Measurements from ENCODE around the gene PNPLA3. TPM values are rescaled to one million over a fixed set of nuclear protein-coding genes. Genes with fewer than 3 reads are reported as not detected.

Gene PNPLA3
- total RNA-seq, 1 donor from 2014 or later = 18.3 TPM

DNA sequence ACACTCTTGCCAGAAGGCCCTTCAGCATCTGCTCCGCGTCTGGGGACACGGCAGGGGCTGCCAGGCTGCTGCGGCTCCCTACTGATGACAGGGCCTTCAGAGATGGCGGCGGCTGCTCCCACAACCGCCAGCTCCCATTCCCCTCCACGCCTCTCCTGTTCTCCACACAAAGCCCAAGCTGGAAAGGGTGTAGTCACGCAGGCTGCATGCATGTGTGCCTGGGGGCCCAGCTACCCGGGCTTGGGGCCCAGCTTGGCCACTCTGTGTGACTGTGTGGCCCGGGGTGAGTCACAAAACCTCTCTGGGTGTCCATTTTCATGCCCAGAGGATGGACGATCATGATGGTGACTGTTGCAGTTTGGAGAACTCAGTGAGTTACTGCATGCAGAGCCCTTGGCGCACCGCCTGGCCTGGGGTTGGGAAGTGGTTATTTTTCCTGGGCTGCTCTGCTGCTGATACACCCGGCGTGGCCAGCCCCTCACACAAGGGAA lies 68.8 kb downstream of the PNPLA3 start:
- TF ChIP-seq, protein P1, sequence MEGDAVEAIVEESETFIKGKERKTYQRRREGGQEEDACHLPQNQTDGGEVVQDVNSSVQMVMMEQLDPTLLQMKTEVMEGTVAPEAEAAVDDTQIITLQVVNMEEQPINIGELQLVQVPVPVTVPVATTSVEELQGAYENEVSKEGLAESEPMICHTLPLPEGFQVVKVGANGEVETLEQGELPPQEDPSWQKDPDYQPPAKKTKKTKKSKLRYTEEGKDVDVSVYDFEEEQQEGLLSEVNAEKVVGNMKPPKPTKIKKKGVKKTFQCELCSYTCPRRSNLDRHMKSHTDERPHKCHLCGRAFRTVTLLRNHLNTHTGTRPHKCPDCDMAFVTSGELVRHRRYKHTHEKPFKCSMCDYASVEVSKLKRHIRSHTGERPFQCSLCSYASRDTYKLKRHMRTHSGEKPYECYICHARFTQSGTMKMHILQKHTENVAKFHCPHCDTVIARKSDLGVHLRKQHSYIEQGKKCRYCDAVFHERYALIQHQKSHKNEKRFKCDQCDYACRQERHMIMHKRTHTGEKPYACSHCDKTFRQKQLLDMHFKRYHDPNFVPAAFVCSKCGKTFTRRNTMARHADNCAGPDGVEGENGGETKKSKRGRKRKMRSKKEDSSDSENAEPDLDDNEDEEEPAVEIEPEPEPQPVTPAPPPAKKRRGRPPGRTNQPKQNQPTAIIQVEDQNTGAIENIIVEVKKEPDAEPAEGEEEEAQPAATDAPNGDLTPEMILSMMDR (IDR thresholded peaks at IDR 0.05; ENCODE audit: unreplicated experiment) = no peak
- Mint-ChIP-seq H3K9me3 (ENCODE audit: unreplicated experiment) (no peaks in the 10 kb centered on the region), H3K4me3 (ENCODE audit: unreplicated experiment) (no peak overlapping the region), H3K4me1 (ENCODE audit: unreplicated experiment) (peaks cover 2% of the 10 kb centered on the region), H3K27ac (ENCODE audit: unreplicated experiment) (no peak overlapping the region), H3K27me3 (ENCODE audit: unreplicated experiment) (peaks cover 3% of the 10 kb centered on the region), H3K36me3 (ENCODE audit: low read depth, unreplicated experiment) (peaks cover 24% of the 10 kb centered on the region)
- no peak for DNase-seq (ENCODE audit: low spot score)

DNA sequence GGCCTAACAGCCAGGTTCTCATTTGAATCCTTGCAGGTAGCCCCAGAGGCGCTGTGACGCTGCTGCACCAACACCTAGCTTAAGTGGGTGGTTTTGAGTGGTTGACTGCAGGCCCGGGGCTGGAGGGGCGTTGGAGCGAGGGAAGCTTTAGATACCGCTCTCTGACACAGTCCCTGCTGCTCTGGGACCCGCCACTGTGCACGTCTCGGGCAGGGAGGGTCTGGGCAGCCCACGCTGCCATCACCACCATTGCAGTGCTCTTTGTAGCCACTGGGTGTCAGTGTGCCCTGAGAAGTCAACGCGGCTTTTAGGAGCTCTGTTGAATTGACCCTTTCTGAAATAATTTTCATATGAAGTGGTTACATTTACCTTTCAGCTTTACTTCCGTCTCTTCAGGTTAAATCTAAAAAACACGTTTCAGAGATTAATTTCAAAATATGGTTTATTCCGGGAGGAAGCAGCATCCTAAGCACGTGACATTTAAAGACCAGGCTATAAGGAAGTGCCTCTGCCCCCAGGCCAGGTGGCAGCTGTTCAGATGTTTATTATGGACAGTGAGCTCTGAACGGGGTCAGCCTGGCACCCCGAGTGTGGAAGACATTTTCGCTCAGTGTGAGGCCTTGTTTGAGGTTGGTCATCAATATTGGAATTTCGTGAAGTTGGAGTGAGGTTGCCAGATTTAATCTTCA lies 69.6 kb downstream of the PNPLA3 start:
- Mint-ChIP-seq H3K9me3 (ENCODE audit: unreplicated experiment) (no peaks in the 10 kb centered on the region), H3K27ac (ENCODE audit: unreplicated experiment) (no peak overlapping the region), H3K27me3 (ENCODE audit: unreplicated experiment) (peaks cover 3% of the 10 kb centered on the region), H3K36me3 (ENCODE audit: low read depth, unreplicated experiment) (peaks cover 29% of the 10 kb centered on the region), H3K4me1 (ENCODE audit: unreplicated experiment) (peaks cover 2% of the 10 kb centered on the region), H3K4me3 (ENCODE audit: unreplicated experiment) (no peak overlapping the region)
- TF ChIP-seq, protein P1 (IDR thresholded peaks at IDR 0.05; ENCODE audit: unreplicated experiment) = peak; percentile 89
- DNase-seq (ENCODE audit: low spot score) = peak; percentile 72

- TF ChIP-seq, protein P1 (IDR thresholded peaks at IDR 0.05; ENCODE audit: unreplicated experiment) = no peak
- Mint-ChIP-seq H3K27ac (ENCODE audit: unreplicated experiment) (no peak overlapping the region), H3K27me3 (ENCODE audit: unreplicated experiment) (peaks cover 3% of the 10 kb centered on the region), H3K36me3 (ENCODE audit: low read depth, unreplicated experiment) (peaks cover 34% of the 10 kb centered on the region), H3K9me3 (ENCODE audit: unreplicated experiment) (no peaks in the 10 kb centered on the region), H3K4me3 (ENCODE audit: unreplicated experiment) (no peak overlapping the region), H3K4me1 (ENCODE audit: unreplicated experiment) (peaks cover 2% of the 10 kb centered on the region)
- no peak for DNase-seq (ENCODE audit: low spot score)
These were observed 70.4 kb downstream of the PNPLA3 start for GRCh38 chr22:43994006-43994405.

GRCh38 chr22:43994416-43994815 lies 70.8 kb downstream of the PNPLA3 start:
- no peaks in the 10 kb centered on the region for H3K9me3 Mint-ChIP-seq (ENCODE audit: unreplicated experiment)
- TF ChIP-seq, protein P1 (IDR thresholded peaks at IDR 0.05; ENCODE audit: unreplicated experiment) = no peak
- no peak overlapping the region for H3K27ac Mint-ChIP-seq (ENCODE audit: unreplicated experiment)
- H3K4me3 Mint-ChIP-seq (ENCODE audit: unreplicated experiment) = no peak overlapping the region
- no peak for DNase-seq (ENCODE audit: low spot score)
- H3K27me3 Mint-ChIP-seq (ENCODE audit: unreplicated experiment) = peaks cover 3% of the 10 kb centered on the region
- peaks cover 38% of the 10 kb centered on the region for H3K36me3 Mint-ChIP-seq (ENCODE audit: low read depth, unreplicated experiment)
- H3K4me1 Mint-ChIP-seq (ENCODE audit: unreplicated experiment) = peaks cover 2% of the 10 kb centered on the region

DNA sequence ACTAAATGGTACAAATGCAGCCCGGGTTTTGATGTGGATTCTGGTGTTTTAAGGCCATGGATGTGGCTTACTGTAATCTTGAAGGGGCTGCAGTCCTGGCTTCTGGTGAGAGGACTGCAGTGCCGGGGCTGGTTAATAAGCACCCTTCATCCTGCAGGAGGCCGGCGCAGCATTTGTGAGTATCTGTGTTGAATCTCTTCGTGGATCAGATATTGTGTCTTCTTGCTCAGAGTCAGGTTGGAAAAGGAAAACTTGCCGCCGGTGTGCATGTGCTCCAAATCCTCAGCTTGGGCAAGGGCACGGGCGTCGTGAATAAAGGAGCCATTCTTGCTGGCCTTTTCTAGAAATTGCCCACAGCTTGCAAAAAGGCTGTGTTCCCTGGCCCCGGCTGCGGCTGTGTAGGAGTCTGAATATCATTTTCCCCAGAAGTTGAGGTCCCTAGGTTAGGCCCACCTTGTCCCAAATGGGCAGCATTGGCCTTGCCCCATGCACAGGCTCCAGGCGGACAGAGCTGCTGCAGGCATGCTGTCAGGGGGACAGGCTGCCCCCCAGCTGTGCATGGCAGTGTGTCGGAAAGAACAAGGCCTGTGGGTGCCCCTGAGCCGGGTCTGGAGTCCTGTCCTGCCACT lies 71.6 kb downstream of the PNPLA3 start:
- H3K9me3 Mint-ChIP-seq (ENCODE audit: unreplicated experiment) = no peaks in the 10 kb centered on the region
- no peak overlapping the region for H3K4me3 Mint-ChIP-seq (ENCODE audit: unreplicated experiment)
- DNase-seq (ENCODE audit: low spot score) = no peak
- peaks cover 39% of the 10 kb centered on the region for H3K36me3 Mint-ChIP-seq (ENCODE audit: low read depth, unreplicated experiment)
- H3K27ac Mint-ChIP-seq (ENCODE audit: unreplicated experiment) = no peak overlapping the region
- TF ChIP-seq, protein P1 (IDR thresholded peaks at IDR 0.05; ENCODE audit: unreplicated experiment) = no peak
- peaks cover 3% of the 10 kb centered on the region for H3K27me3 Mint-ChIP-seq (ENCODE audit: unreplicated experiment)
- H3K4me1 Mint-ChIP-seq (ENCODE audit: unreplicated experiment) = peaks cover 2% of the 10 kb centered on the region
